Right hindlimb (tissue), 1 donor: ENCODE data around the gene ZNF804B.

Experiments used
- DNase-seq: peaks from one replicate; pipeline ENCODE4 v3.0.0-alpha.2; 2018

Gene ZNF804B

DNA sequence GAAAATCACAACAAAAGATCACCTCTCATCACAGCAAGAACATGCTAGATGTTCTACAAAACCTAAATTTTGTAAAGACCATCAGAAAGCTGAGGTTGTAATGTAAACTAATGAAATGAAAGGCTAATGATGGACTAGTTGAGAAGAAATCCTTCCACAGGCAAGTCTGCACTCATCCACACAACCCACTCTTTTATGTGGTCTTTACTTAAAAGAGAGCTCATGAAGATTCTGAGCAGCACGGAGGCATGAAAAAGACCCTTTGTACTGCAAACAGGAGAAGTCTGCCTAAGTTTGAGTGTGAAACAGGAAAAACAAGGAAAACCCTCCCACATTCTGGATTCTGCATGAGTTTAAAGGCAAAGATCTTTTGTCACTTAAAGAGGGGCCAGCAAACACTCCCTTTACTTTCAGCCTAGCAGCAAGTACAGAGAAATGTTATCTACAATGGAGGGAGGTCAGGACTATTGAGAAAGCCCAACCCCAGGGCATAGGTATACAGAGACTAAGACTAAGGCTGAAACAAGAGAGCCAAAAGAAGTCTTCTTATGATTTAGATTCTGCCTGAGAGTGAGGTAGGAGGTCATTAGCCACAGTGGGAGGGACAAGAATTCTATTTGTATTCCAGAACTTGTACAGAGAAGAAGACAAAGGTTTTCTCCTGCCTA, 557.2 kb downstream of the ZNF804B start:
- DNase-seq = no peak

DNA sequence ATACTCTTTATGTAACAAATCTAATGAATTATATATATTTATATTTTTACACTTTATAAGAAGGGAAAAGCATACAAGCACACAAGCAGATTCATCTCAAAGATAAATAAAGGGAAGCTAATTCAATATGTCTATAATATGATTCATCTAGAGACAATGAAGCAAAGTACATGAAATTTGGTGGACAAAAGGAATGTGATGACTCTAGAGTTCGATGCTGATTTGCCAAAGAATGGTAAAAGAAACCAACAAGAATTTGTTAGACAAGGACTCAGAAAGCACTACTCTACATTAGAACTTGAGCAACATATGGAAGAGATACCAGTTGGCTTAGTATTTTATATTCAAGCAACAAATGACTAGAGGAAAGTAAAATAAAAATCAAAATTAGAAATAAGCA, 572.5 kb downstream of the ZNF804B start:
- DNase-seq = no peak

DNA sequence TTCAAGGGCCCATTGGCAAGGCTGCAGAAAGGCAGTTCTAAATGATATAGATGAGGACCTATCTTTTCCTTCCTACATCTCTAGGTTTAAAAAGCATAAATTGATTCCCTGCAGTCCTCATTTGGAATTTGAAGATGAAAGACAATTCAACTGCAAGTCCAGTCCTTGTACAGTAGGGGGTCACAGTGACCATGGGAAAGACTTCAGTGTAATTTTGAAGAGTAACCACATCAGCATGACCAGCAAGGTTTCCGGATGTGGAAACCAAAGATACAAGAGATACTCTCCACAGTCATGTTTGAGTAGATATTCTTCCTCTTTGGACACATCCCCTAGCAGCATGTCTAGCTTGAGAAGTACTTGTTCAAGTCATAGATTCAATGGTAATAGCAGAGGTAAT, 575.3 kb downstream of the ZNF804B start:
- no peak for DNase-seq

DNA sequence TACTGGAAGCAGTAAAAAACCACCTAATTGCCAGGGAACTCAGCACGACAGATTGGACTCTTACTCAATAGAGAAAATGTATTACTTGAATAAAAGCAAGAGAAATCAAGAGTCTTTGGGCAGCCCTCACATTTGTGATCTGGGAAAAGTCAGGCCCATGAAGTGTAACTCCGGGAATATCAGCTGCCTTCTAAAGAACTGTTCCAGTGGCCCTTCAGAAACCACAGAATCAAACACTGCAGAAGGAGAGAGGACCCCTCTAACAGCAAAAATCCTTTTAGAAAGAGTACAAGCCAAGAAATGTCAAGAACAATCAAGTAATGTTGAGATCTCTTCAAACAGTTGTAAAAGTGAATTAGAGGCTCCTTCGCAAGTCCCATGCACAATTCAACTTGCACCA, 576.0 kb downstream of the ZNF804B start:
- DNase-seq = no peak

DNA sequence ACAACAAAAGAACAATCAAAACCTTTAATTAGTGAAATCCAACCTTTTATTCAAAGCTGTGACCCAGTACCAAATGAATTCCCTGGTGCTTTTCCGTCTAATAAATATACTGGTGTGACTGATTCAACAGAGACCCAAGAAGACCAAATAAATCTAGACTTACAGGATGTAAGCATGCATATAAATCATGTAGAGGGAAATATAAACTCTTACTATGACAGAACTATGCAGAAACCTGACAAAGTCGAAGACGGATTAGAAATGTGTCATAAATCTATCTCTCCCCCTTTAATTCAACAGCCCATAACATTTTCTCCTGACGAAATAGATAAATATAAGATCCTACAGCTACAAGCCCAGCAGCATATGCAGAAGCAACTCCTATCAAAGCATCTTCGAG, 576.6 kb downstream of the ZNF804B start:
- no peak for DNase-seq

DNA sequence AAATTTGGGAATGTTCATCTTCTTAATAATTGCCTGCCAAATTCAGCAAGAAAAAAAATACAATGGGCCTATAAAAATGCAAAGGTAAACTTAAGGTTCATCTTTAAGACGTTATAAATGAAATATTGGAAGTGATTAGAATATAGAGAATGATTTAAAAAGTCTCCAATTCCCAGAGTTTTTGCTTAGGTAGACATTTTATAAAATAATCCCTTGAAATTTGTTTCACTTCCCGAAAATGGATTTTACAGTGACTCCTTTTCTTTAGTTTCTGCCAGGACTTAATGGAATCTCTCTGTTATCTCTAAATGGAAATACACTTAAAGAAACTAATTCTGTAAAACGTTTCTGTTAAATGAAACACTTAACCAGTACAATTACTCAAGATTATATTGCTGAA, 580.2 kb downstream of the ZNF804B start:
- no peak for DNase-seq

DNA sequence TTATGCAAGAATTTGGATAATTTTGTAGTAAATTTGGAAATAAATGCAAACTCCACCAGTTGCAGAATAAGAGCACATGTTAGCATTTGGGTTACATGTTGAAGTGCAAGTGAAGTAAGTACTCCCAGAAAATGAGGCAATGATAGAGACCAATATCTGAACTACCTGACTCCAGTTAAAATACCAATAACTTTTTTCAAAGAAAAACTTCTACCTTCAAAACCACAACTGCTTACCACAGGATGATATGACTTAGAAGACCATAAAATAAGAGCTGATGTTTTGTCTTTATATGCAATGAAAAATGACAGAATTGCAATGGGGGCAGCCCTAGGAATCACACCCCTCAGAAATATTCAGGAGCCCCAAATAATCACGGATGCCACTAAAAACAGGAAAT, 597.6 kb downstream of the ZNF804B start:
- DNase-seq = no peak

DNA sequence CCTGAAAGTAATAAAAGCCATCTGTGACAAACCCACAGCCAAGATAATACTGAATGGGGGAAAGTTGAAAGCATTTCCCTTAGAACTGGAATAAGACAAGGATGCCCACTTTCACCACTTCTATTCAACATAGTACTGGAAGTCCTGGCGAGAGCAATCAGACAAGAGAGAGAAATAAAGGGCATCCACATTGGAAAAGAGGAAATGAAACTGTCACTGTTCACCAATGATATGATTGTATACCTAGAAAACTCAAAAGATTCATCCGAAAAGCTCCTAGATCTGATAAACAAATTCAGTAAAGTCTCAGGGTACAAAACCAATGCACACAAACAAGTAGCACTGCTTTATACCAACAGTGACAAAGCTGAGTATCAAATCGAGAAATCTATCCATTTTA, 617.7 kb downstream of the ZNF804B start:
- no peak for DNase-seq

DNA sequence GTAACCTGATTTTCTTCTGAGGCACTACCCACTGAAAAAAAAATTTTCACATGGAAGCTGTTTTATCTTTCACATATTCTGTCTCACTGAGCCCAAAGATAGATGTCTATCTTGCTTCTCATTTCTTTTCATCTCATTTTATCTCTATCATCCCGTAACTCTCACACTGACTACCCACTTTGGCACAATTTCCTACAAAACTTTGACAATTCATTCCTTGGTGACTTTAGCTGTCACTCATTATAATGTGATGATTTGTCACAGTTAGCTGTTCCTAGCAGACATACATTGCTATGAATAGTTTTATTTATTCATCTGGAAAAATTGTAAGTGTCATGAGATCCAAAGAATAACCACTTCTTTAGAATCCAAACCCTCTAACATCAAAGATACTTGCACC, 625.9 kb downstream of the ZNF804B start:
- no peak for DNase-seq
